Measurements from ENCODE around the gene ITPR1. TPM values are rescaled to one million over a fixed set of nuclear protein-coding genes. Genes with fewer than 3 reads are reported as not detected.

ITPR1 gene
- total RNA-seq, 1 donor from 2014 or later = 53.1 TPM

DNA sequence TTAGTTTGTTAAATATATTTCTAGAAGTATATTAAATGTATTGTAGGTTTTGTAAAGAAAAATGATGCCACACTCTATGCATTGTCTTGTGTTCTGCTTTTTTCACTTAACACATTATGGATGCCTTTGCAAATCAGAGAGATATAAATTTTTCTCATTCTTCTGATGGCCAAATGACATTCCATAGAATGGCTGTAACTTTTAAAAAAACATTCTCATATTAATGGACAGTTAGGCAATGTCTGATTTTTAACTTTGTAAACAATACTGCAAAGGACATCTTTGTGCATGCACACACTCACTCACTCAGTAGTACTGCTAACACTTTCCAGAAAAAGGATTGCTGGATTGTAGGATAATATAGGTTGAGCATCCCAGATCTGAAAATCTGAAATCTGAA, 195.9 kb downstream of the ITPR1 start:
- no peaks in the 10 kb centered on the region for H3K4me1 Mint-ChIP-seq (ENCODE audit: unreplicated experiment)
- H3K27me3 Mint-ChIP-seq (ENCODE audit: unreplicated experiment) = peaks cover 1% of the 10 kb centered on the region
- peaks cover 59% of the 10 kb centered on the region for H3K36me3 Mint-ChIP-seq (ENCODE audit: low read depth, unreplicated experiment)
- TF ChIP-seq, protein P1, sequence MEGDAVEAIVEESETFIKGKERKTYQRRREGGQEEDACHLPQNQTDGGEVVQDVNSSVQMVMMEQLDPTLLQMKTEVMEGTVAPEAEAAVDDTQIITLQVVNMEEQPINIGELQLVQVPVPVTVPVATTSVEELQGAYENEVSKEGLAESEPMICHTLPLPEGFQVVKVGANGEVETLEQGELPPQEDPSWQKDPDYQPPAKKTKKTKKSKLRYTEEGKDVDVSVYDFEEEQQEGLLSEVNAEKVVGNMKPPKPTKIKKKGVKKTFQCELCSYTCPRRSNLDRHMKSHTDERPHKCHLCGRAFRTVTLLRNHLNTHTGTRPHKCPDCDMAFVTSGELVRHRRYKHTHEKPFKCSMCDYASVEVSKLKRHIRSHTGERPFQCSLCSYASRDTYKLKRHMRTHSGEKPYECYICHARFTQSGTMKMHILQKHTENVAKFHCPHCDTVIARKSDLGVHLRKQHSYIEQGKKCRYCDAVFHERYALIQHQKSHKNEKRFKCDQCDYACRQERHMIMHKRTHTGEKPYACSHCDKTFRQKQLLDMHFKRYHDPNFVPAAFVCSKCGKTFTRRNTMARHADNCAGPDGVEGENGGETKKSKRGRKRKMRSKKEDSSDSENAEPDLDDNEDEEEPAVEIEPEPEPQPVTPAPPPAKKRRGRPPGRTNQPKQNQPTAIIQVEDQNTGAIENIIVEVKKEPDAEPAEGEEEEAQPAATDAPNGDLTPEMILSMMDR (IDR thresholded peaks at IDR 0.05; ENCODE audit: unreplicated experiment) = no peak
- no peaks in the 10 kb centered on the region for H3K9me3 Mint-ChIP-seq (ENCODE audit: unreplicated experiment)
- no peak overlapping the region for H3K27ac Mint-ChIP-seq (ENCODE audit: unreplicated experiment)
- DNase-seq (ENCODE audit: low spot score) = no peak
- no peak overlapping the region for H3K4me3 Mint-ChIP-seq (ENCODE audit: unreplicated experiment)

DNA sequence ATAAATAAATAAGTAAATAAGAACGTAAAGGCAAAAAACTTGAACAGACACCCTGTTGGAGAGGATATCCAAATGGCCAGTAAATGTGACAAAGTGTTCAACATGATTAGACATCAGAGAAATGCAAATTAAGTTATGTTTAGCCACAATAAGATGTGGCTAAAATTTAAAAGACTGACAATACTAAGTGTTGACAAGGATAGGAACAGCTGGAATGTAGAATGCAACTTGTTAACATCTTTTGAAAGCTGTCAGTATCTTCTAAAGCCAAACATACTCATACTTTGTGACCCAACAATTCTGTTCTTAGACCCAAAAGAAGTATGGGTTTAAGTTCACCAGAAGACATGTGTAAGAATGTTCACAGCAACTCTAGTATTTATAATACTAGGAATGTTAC, 197.1 kb downstream of the ITPR1 start:
- Mint-ChIP-seq H3K4me1 (ENCODE audit: unreplicated experiment) (no peaks in the 10 kb centered on the region), H3K9me3 (ENCODE audit: unreplicated experiment) (no peaks in the 10 kb centered on the region)
- TF ChIP-seq, protein P1 (IDR thresholded peaks at IDR 0.05; ENCODE audit: unreplicated experiment) = no peak

DNA sequence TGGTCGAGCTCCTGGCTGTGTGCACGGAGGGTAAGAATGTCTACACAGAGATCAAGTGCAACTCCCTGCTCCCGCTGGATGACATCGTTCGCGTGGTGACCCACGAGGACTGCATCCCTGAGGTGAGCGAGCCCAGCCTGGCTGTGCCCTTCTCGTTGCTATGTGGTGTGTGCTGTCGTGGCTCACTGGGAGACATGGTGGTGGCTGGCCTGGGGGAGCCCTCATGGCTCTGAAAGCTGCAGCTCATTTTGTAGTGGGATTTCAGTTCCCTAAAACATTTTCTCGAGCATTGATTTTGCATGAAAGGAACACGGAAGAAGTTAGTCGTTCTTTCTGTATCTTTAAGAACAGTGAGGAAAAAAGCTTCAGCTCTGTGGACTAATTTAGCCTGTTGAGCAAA, 200.5 kb downstream of the ITPR1 start:
- TF ChIP-seq, protein P1 (IDR thresholded peaks at IDR 0.05; ENCODE audit: unreplicated experiment) = no peak
- DNase-seq (ENCODE audit: low spot score) = no peak
- H3K27ac Mint-ChIP-seq (ENCODE audit: unreplicated experiment) = no peak overlapping the region
- H3K36me3 Mint-ChIP-seq (ENCODE audit: low read depth, unreplicated experiment) = peaks cover 41% of the 10 kb centered on the region
- H3K4me3 Mint-ChIP-seq (ENCODE audit: unreplicated experiment) = no peak overlapping the region
- no peaks in the 10 kb centered on the region for H3K9me3 Mint-ChIP-seq (ENCODE audit: unreplicated experiment)
- H3K27me3 Mint-ChIP-seq (ENCODE audit: unreplicated experiment) = peaks cover 1% of the 10 kb centered on the region
- peaks cover 4% of the 10 kb centered on the region for H3K4me1 Mint-ChIP-seq (ENCODE audit: unreplicated experiment)

More for the DNA sequence above, 197.1 kb downstream of the ITPR1 start:
- H3K27ac Mint-ChIP-seq (ENCODE audit: unreplicated experiment) = no peak overlapping the region
- H3K27me3 Mint-ChIP-seq (ENCODE audit: unreplicated experiment) = peaks cover 1% of the 10 kb centered on the region
- peaks cover 56% of the 10 kb centered on the region for H3K36me3 Mint-ChIP-seq (ENCODE audit: low read depth, unreplicated experiment)
- DNase-seq (ENCODE audit: low spot score) = no peak
- no peak overlapping the region for H3K4me3 Mint-ChIP-seq (ENCODE audit: unreplicated experiment)

DNA sequence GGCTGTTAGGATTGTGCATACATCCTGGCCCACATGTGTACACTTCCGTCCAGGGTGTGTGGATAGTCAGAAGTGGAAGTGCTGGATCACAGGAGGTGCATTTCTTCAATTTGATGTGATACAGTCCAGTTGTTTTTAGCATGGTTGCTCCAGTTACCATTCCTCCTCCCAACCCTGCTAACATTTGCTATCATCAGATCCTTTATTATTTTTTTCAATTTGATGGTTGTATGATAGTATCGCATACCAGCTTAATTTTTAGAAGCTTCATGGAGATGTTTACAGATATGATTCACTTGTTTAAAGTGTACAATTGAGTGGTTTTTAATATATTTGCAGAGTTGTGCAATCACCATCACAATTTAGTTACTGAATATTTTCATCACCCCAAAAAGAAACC, 202.7 kb downstream of the ITPR1 start:
- H3K27me3 Mint-ChIP-seq (ENCODE audit: unreplicated experiment) = peaks cover 3% of the 10 kb centered on the region
- peaks cover 44% of the 10 kb centered on the region for H3K36me3 Mint-ChIP-seq (ENCODE audit: low read depth, unreplicated experiment)
- H3K9me3 Mint-ChIP-seq (ENCODE audit: unreplicated experiment) = no peaks in the 10 kb centered on the region
- TF ChIP-seq, protein P1 (IDR thresholded peaks at IDR 0.05; ENCODE audit: unreplicated experiment) = no peak
- no peak for DNase-seq (ENCODE audit: low spot score)
- H3K27ac Mint-ChIP-seq (ENCODE audit: unreplicated experiment) = no peak overlapping the region
- no peak overlapping the region for H3K4me3 Mint-ChIP-seq (ENCODE audit: unreplicated experiment)
- peaks cover 4% of the 10 kb centered on the region for H3K4me1 Mint-ChIP-seq (ENCODE audit: unreplicated experiment)

DNA sequence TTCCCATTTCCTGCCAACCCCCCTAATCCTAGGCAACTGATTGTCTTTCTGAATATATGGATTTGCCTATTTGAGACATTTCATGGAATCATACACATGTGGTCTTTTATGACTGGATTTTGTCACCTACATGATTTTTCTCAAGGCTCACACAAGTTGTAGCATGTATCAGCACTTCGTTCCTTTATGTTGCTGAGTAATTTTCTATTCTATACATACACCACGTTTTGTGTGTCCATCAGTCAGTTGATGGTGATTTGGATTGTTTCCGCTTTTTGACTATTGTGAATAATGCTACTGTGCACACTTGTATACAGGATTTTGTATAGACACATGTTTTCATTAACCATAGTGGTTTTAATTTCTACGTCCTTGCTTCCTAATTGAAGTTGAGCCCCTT, 203.1 kb downstream of the ITPR1 start:
- peaks cover 4% of the 10 kb centered on the region for H3K4me1 Mint-ChIP-seq (ENCODE audit: unreplicated experiment)
- no peak overlapping the region for H3K27ac Mint-ChIP-seq (ENCODE audit: unreplicated experiment)
- no peak for DNase-seq (ENCODE audit: low spot score)
- peaks cover 41% of the 10 kb centered on the region for H3K36me3 Mint-ChIP-seq (ENCODE audit: low read depth, unreplicated experiment)
- TF ChIP-seq, protein P1 (IDR thresholded peaks at IDR 0.05; ENCODE audit: unreplicated experiment) = no peak
- no peak overlapping the region for H3K4me3 Mint-ChIP-seq (ENCODE audit: unreplicated experiment)
- H3K9me3 Mint-ChIP-seq (ENCODE audit: unreplicated experiment) = no peaks in the 10 kb centered on the region
- peaks cover 3% of the 10 kb centered on the region for H3K27me3 Mint-ChIP-seq (ENCODE audit: unreplicated experiment)
